ENCODE data around the gene ACOX2.

Gene ACOX2

GRCh38 chr3:58494107-58494506 lies 42.9 kb downstream of the ACOX2 start:
- H3K4me3 ChIP-seq (ENCODE audit: low read depth, low read length) = no peak overlapping the region
- no peak for DNase-seq (ENCODE audit: low read depth)
- no peak for TF ChIP-seq CTCF (IDR thresholded peaks at IDR 0.05; ENCODE audit: control insufficient read depth, extremely low read depth, insufficient read depth)

- peak overlapping the region; percentile 69 for H3K4me3 ChIP-seq (ENCODE audit: low read depth, low read length)
- TF ChIP-seq CTCF (IDR thresholded peaks at IDR 0.05; ENCODE audit: control insufficient read depth, extremely low read depth, insufficient read depth) = no peak
- no peak for DNase-seq (ENCODE audit: low read depth)
These were observed 44.5 kb downstream of the ACOX2 start for GRCh38 chr3:58492494-58492905.

- TF ChIP-seq CTCF (IDR thresholded peaks at IDR 0.05; ENCODE audit: control insufficient read depth, extremely low read depth, insufficient read depth) = peak; percentile 97
- DNase-seq (ENCODE audit: low read depth) = peak; percentile 63
- peak within 1 kb of the TSS; percentile 69 for H3K4me3 ChIP-seq (ENCODE audit: low read depth, low read length)
These were observed 45.2 kb downstream of the ACOX2 start, which contains the start of gene KCTD6 for GRCh38 chr3:58491506-58492402. Gene KCTD6, plus strand, starts transcription at chr3:58492096. Its CDS starts 6,660 bp downstream, at chr3:58498756.

- peak overlapping the region; percentile 44 for H3K4me3 ChIP-seq (ENCODE audit: low read depth, low read length)
- TF ChIP-seq CTCF (IDR thresholded peaks at IDR 0.05; ENCODE audit: control insufficient read depth, extremely low read depth, insufficient read depth) = no peak
- no peak for DNase-seq (ENCODE audit: low read depth)
These were observed 46.0 kb downstream of the ACOX2 start for GRCh38 chr3:58490860-58491501.

- H3K4me3 ChIP-seq (ENCODE audit: low read depth, low read length) = no peak overlapping the region
- TF ChIP-seq CTCF (IDR thresholded peaks at IDR 0.05; ENCODE audit: control insufficient read depth, extremely low read depth, insufficient read depth) = no peak
- DNase-seq (ENCODE audit: low read depth) = no peak
These were observed 48.0 kb downstream of the ACOX2 start for GRCh38 chr3:58488967-58489366.

- DNase-seq (ENCODE audit: low read depth) = no peak
- no peak overlapping the region for H3K4me3 ChIP-seq (ENCODE audit: low read depth, low read length)
- no peak for TF ChIP-seq CTCF (IDR thresholded peaks at IDR 0.05; ENCODE audit: control insufficient read depth, extremely low read depth, insufficient read depth)
These were observed 49.7 kb downstream of the ACOX2 start for GRCh38 chr3:58487140-58487886.

Measured in LNCaP clone FGC (cell line).